ENCODE measurements around the gene KCNK1.

DNA sequence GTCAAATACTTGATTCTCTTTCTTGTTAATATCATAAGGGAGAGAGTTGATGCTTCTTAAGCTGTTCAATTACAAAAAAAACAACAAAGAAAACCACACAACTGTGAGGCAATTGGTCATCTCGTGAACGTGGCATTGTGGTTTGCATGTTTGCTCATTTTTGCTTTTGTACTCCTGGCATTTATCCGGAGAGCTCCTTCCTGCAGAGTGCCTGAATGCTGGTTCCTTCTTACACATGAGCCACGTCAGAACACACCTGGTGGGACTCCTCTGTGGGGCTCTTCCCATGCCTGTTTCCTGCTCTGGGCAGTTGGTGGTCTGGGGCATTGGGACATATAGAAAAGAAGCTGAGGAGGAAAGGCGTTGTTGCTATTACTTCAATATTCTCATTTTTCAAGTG, 25.7 kb downstream of the KCNK1 start:
- TF ChIP-seq, protein P1, sequence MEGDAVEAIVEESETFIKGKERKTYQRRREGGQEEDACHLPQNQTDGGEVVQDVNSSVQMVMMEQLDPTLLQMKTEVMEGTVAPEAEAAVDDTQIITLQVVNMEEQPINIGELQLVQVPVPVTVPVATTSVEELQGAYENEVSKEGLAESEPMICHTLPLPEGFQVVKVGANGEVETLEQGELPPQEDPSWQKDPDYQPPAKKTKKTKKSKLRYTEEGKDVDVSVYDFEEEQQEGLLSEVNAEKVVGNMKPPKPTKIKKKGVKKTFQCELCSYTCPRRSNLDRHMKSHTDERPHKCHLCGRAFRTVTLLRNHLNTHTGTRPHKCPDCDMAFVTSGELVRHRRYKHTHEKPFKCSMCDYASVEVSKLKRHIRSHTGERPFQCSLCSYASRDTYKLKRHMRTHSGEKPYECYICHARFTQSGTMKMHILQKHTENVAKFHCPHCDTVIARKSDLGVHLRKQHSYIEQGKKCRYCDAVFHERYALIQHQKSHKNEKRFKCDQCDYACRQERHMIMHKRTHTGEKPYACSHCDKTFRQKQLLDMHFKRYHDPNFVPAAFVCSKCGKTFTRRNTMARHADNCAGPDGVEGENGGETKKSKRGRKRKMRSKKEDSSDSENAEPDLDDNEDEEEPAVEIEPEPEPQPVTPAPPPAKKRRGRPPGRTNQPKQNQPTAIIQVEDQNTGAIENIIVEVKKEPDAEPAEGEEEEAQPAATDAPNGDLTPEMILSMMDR (IDR thresholded peaks at IDR 0.05): no peak
- no peak for TF ChIP-seq POLR2A (IDR thresholded peaks at IDR 0.05)
- no peak for TF ChIP-seq POLR2AphosphoS5 (IDR thresholded peaks at IDR 0.05)
- no peak for TF ChIP-seq EP300 (IDR thresholded peaks at IDR 0.05; ENCODE audit: low read depth)
